Smooth muscle cell (in vitro differentiated cells): ENCODE data around the gene AEBP1. TPM values are rescaled to one million over a fixed set of nuclear protein-coding genes. Genes with fewer than 3 reads are reported as not detected.

ENCODE experiments used
- DNase-seq: peaks from one replicate; lab custom pipeline; 2025; ENCODE audit not compliant: unreplicated experiment; lab: John Stamatoyannopoulos, UW
- H2AFZ ChIP-seq: fragments of 200-600 bp; sonication (generic); 2 replicates; pipeline ENCODE4 v1.6.0; 2016; ENCODE audit warnings: antibody characterized with exemption, low read depth, mild to moderate bottlenecking
- H3F3A ChIP-seq: fragments of 200-600 bp; sonication (generic); 2 replicates; pipeline ENCODE4 v1.6.0; 2017; ENCODE audit warnings: antibody characterized with exemption, low read depth
- H3K27ac ChIP-seq: fragments of 200-600 bp; sonication (generic); 2 replicates; pipeline ENCODE4 v1.5.1; 2016; ENCODE audit warnings: low read depth, mild to moderate bottlenecking
- H3K27me3 ChIP-seq: fragments of 200-600 bp; sonication (generic); 2 replicates; pipeline ENCODE4 v1.6.1; 2016; ENCODE audit warnings: low read depth, mild to moderate bottlenecking
- H3K36me3 ChIP-seq: fragments of 200-600 bp; sonication (generic); 2 replicates; pipeline ENCODE4 v1.5.1; 2016; ENCODE audit warnings: low read depth
- H3K4me1 ChIP-seq: fragments of 200-600 bp; sonication (generic); 2 replicates; pipeline ENCODE4 v1.5.1; 2016; ENCODE audit warnings: low read depth
- H3K4me2 ChIP-seq: fragments of 200-600 bp; sonication (generic); 2 replicates; pipeline ENCODE4 v1.6.0; 2016; ENCODE audit warnings: mild to moderate bottlenecking
- H3K4me3 ChIP-seq: fragments of 200-600 bp; sonication (generic); 2 replicates; pipeline ENCODE4 v1.5.1; 2016; ENCODE audit warnings: mild to moderate bottlenecking
- H3K79me2 ChIP-seq: fragments of 200-600 bp; sonication (generic); 2 replicates; pipeline ENCODE4 v1.6.0; 2016; ENCODE audit warnings: low read depth, mild to moderate bottlenecking
- H3K9ac ChIP-seq: fragments of 200-600 bp; sonication (generic); 2 replicates; pipeline ENCODE4 v1.6.0; 2016; ENCODE audit warnings: low read depth
- H3K9me3 ChIP-seq: fragments of 200-600 bp; sonication (generic); replicated peaks from 2 replicates; pipeline ENCODE4 v1.5.1; 2016; ENCODE audit warnings: low read depth
- H4K20me1 ChIP-seq: fragments of 200-600 bp; sonication (generic); 2 replicates; pipeline ENCODE4 v1.6.0; 2016; ENCODE audit warnings: low read depth
- CTCF ChIP-seq: fragments of 200-600 bp; sonication (generic); IDR thresholded peaks from 2 replicates; pipeline ENCODE4 v1.5.1; 2017; ENCODE audit warnings: borderline replicate concordance, mild to moderate bottlenecking, antibody characterized with exemption; ENCODE audit not compliant: insufficient read depth, poor library complexity, severe bottlenecking
- WGBS: methylation state at CpG from one replicate; pipeline ENCODE4 v1.1.7; 2016; ENCODE audit warnings: low lambda C conversion rate; 5-methylcytosine and 5-hydroxymethylcytosine counted together
- polyA plus RNA-seq: library from polyadenylated mRNA; unstranded; fragments of >200 nt; fragmentation: Nextera tagmentation; extraction: Ambion mirVana; gene quantifications from 2 replicates; pipeline ENCODE4 v1.2.1, GENCODE V29; 2016
- total RNA-seq: library from RNA; depleted of rRNA; stranded (reverse); fragments of >200 nt; gene quantifications from 2 replicates; pipeline ENCODE4 v1.2.3, GENCODE V29; 2014

Gene AEBP1
- total and polyA plus RNA-seq, 2 experiments from 2014 or later = 39.7 to 163 TPM

- Histone ChIP-seq H4K20me1 (no peaks in the 10 kb centered on the region), H3K4me2 (no peak overlapping the region), H3K27me3 (no peaks in the 10 kb centered on the region), H3K9ac (no peak overlapping the region), H2AFZ (no peak overlapping the region), H3K27ac (no peak overlapping the region), H3K4me1 (peaks cover 6% of the 10 kb centered on the region), H3K79me2 (no peaks in the 10 kb centered on the region), H3K4me3 (no peak overlapping the region), H3F3A (no peaks in the 10 kb centered on the region), H3K36me3 (no peaks in the 10 kb centered on the region), H3K9me3 (no peaks in the 10 kb centered on the region)
- DNase-seq = no peak
- 90% methylated on average over 7 of the region's 7 CpGs for WGBS
- no peak for TF ChIP-seq CTCF
Measured at GRCh38 chr7:44066494-44067063, 37.6 kb upstream of the AEBP1 start.

- H2AFZ ChIP-seq = no peak overlapping the region
- H3K9me3 ChIP-seq = no peaks in the 10 kb centered on the region
- H4K20me1 ChIP-seq = no peaks in the 10 kb centered on the region
- WGBS = 96% methylated on average over 11 of the region's 11 CpGs
- no peak overlapping the region for H3K9ac ChIP-seq
- no peak overlapping the region for H3K4me2 ChIP-seq
- no peaks in the 10 kb centered on the region for H3K36me3 ChIP-seq
- no peaks in the 10 kb centered on the region for H3F3A ChIP-seq
- no peaks in the 10 kb centered on the region for H3K79me2 ChIP-seq
- no peak overlapping the region for H3K4me3 ChIP-seq
- TF ChIP-seq CTCF = no peak
- H3K27ac ChIP-seq = no peak overlapping the region
- no peaks in the 10 kb centered on the region for H3K27me3 ChIP-seq
- no peak for DNase-seq
- H3K4me1 ChIP-seq = peaks cover 6% of the 10 kb centered on the region
Measured at GRCh38 chr7:44067064-44067951, 36.8 kb upstream of the AEBP1 start.

DNA sequence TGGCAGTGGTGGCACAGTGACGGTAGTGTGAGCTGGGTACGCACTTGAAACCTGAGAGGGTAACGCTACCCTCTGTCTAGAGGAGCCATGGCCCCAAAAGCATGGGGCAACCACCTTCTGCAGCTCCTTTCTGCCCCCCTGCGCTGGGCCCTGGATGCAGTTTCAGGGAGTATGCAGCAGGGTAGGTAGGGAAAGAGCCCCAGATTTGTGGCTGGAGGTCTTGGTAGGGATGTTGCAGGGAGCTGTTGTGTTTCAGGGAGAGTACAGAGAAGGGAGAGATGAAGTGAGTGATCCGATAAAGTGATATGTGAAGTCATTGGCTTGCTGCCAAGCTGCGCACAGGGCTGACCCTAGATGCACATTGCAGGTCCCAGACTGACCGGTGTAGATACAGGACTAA is 36.1 kb upstream of the AEBP1 start:
- Histone ChIP-seq H3K9me3 (no peaks in the 10 kb centered on the region), H3K4me2 (no peak overlapping the region), H3K27me3 (no peaks in the 10 kb centered on the region), H2AFZ (no peak overlapping the region), H3K4me3 (no peak overlapping the region), H3K9ac (no peak overlapping the region), H3K27ac (no peak overlapping the region), H3F3A (no peaks in the 10 kb centered on the region), H4K20me1 (no peaks in the 10 kb centered on the region), H3K79me2 (no peaks in the 10 kb centered on the region), H3K4me1 (peaks cover 6% of the 10 kb centered on the region), H3K36me3 (no peaks in the 10 kb centered on the region)
- no peak for TF ChIP-seq CTCF
- WGBS = 89% methylated on average over 7 of the region's 7 CpGs
- no peak for DNase-seq
